Measurements from ENCODE around the gene SNX17. TPM values are rescaled to one million over a fixed set of nuclear protein-coding genes. Genes with fewer than 3 reads are reported as not detected.

The SNX17 gene
- total RNA-seq, 4 donors from 2014 or later, result 72.3 to 101 (median 80.2) TPM

DNA sequence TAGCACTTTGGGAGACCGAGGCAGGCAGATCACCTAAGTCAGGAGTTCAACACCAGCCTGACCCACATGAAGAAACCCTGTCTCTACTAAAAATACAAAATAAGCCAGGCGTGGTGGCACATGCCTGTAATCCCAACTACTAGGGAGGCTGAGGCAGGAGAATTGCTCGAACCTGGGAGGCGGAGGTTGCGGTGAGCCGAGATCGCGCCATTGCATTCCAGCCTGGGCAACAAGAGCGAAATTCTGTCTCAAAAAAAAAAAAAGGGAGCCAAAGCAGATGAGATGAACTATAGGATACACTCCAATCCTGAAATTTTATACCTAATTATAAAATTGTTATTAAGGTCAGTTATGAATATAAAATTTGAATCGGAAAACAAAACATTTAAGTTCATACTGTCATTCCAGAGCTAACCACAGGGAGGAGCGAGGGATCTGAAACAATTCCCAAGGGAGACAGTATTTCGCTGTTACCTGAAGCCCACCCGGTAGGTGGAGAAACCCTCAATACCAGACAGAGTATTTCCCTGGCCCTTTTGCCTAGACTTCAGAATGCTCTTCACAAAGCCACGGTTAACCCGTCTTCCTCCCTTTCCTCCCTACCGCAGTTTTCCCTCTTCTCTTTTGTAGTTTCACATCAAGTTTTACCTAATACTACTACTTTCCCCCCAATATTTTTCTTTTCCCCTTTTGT, 37.5 kb downstream of the SNX17 start:
- no peak overlapping the region for H3K4me3 ChIP-seq (ENCODE audit: low read depth, poor library complexity, severe bottlenecking)
- no peak for DNase-seq (ENCODE audit: low spot score in 2 of 2)
- intact Hi-C loops (cut with DNase I; ENCODE audit: low total_unique reads), result no loop called here
- 46 to 51% methylated on average over 16 of the region's 16 CpGs for WGBS, 2 donors
- no peak for TF ChIP-seq POLR2A (IDR thresholded peaks at IDR 0.05)
- TF ChIP-seq, protein P1, sequence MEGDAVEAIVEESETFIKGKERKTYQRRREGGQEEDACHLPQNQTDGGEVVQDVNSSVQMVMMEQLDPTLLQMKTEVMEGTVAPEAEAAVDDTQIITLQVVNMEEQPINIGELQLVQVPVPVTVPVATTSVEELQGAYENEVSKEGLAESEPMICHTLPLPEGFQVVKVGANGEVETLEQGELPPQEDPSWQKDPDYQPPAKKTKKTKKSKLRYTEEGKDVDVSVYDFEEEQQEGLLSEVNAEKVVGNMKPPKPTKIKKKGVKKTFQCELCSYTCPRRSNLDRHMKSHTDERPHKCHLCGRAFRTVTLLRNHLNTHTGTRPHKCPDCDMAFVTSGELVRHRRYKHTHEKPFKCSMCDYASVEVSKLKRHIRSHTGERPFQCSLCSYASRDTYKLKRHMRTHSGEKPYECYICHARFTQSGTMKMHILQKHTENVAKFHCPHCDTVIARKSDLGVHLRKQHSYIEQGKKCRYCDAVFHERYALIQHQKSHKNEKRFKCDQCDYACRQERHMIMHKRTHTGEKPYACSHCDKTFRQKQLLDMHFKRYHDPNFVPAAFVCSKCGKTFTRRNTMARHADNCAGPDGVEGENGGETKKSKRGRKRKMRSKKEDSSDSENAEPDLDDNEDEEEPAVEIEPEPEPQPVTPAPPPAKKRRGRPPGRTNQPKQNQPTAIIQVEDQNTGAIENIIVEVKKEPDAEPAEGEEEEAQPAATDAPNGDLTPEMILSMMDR (IDR thresholded peaks at IDR 0.05), result peak in 1 of 3 donors; percentile 21

DNA sequence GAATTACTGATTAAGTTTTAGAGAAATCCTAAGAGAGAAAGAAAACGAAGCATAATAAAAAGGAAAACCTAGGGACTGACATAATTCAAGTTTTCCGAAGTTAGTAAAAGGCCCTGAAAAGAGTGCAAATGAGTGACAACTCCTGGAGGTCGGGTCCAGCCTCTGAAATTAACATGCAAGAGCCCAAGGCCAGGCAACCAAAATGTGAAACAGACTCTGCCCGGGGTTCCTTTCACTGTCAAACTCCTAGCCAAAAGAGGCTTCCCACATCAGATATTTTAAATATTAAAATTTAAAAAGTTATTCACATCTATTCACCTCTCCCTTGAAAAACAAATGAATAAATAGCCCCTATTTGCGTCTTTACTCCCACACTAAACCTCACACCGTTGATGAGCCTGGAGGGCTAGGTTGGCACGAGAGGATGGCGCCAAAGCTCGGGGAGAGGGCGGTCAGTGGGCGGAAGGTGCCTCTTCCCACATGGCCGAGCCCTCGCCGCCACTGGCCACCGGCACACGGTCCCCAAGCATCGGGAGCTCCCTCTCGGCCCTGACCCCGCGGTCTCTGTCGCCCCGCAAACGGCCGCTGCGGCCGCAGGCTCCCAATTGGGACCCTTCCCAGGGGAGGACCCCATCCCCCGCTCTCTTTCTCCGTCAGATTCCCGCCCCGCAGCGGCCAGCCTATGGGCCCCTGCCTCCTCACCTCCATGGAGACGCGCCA, 38.3 kb downstream of the SNX17 start:
- no peak for TF ChIP-seq POLR2A (IDR thresholded peaks at IDR 0.05)
- TF ChIP-seq, protein P1 (IDR thresholded peaks at IDR 0.05), result no peak
- 0% methylated on average over 32 to 33 of the region's 33 CpGs for WGBS, 2 donors
- intact Hi-C loops (cut with DNase I; ENCODE audit: low total_unique reads), result no loop called here
- peak in 1 of 2 donors; percentile 21 for DNase-seq (ENCODE audit: low spot score in 2 of 2)
- peak overlapping the region; percentile 97 for H3K4me3 ChIP-seq (ENCODE audit: low read depth, poor library complexity, severe bottlenecking)

DNA sequence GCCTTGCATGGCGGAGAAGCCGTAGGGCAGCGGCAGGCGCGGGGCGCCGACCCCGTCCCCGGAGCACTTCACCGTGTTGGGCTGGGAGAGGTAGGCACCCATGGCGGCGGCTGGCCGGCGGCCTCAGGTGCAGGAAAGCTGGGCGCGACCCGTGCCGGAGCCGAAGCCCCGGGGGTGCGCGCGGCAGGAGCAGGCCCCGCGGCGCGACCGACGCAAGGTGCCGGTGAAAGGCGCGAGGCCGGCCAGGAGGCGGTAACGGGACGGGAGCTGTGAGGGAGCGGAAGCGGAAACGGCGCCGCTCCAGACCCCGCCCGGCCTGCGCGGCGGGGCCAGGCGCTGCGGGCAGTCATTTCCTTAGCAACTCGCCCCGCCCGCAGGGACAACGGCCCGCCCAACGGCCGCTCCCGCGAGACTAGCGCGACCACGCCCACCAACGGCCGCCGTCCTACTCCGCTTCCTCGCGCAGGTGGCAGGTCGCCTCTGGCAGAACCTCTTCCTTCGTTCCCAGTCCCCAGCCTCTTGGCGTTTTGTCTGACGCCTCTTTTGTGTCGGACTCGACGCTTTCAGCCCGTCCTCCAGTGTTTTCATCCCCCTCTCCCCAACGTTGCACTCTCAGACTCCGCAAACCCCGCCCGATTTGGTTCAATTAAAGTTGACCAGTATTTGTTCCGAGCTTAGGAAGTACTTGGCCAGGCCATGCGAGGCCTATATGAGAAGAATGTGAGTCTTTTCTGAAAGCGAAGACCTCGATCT, 39.1 kb downstream of the SNX17 start, which contains the start of gene PPM1G:
PPM1G (minus strand) TSS at position 271 of the 753 bp plus-strand sequence; CDS start at position 102, 169 bp downstream.
- WGBS, 2 donors, result 1% methylated on average over 58 to 67 of the region's 82 CpGs
- peak within 1 kb of the TSS; percentile 97 for H3K4me3 ChIP-seq (ENCODE audit: low read depth, poor library complexity, severe bottlenecking)
- TF ChIP-seq, protein P1 (IDR thresholded peaks at IDR 0.05), result no peak
- peak in 1 of 2 donors; percentile 13 for TF ChIP-seq POLR2A (IDR thresholded peaks at IDR 0.05)
- peak; percentile 92 to 99 for DNase-seq (ENCODE audit: low spot score in 2 of 2)
- intact Hi-C loops (cut with DNase I; ENCODE audit: low total_unique reads), result no loop called here

DNA sequence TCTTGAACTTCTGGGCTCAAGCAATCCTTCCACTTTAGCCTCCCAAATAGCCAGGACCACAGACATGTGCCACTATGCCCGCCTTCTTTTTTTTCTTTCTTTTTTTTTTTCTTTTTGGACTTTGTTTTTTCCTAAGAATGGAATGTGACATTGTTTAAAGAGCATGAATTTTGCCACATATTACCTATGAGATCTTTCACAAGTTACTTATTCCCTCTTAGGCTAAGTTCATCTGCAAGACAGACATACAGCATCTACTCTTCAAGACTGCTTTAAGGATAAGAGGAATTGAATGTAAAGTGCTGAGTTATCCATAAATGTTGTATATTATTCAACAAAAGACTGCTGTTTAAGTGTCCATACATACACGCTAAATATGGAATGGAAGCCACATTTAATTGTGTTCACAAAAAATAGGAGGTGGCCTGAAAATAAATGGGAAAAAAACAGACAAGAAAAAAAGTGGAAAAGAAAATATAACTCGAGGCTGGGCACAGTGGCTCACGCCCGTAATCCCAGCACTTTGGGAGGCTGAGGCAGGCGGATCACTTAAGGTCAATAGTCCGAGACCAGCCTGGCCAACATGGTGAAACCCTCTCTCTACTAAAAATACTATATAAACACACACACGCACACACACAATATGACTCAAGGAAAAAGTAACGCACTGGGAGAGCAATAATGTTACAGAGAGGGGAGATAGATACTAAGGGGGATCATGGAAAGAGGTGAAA, 42.2 kb downstream of the SNX17 start:
- no peak for DNase-seq (ENCODE audit: low spot score in 2 of 2)
- no peak overlapping the region for H3K4me3 ChIP-seq (ENCODE audit: low read depth, poor library complexity, severe bottlenecking)
- intact Hi-C loops (cut with DNase I; ENCODE audit: low total_unique reads), result no loop called here
- 86 to 88% methylated on average over 9 of the region's 9 CpGs for WGBS, 2 donors
- TF ChIP-seq, protein P1 (IDR thresholded peaks at IDR 0.05), result no peak
- no peak for TF ChIP-seq POLR2A (IDR thresholded peaks at IDR 0.05)

DNA sequence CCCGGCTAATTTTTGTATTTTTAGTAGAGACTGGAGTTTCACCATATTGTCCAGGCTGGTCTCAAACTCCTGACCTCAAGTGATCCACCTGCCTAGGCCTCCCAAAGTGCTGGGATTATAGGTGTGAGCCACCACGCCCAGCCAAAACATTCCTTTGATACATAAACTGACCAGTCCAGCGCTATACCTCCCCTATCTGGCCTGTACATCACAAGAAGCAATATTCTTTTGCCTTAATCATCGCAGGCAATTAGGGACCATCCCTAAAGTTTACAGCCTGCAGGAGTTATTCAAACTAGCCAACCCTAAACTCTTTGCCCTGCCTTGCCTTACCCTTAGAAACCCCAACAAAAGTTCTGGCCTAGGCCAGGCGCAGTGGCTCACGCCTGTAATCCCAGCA, 45.7 kb downstream of the SNX17 start:
- no peak for TF ChIP-seq POLR2A (IDR thresholded peaks at IDR 0.05)
- TF ChIP-seq, protein P1 (IDR thresholded peaks at IDR 0.05), result no peak
- 94 to 97% methylated on average over 6 of the region's 6 CpGs for WGBS, 2 donors
- DNase-seq (ENCODE audit: low spot score in 2 of 2), result no peak
- H3K4me3 ChIP-seq (ENCODE audit: low read depth, poor library complexity, severe bottlenecking), result no peak overlapping the region
- intact Hi-C loops (cut with DNase I; ENCODE audit: low total_unique reads), result no loop called here
